Heart left ventricle (tissue), 16 donors: Measurements from ENCODE around the gene EIF3A. TPM values are rescaled to one million over a fixed set of nuclear protein-coding genes. Genes with fewer than 3 reads are reported as not detected.
A peak's percentile ranks its signal among the peaks of the same experiment; 100 is the strongest.
"Not testable (repeated sequence)": the region's sequence is repeated elsewhere in the genome, so short reads cannot be mapped to it uniquely, and the experiment has no call there.

Experiments used
- ATAC-seq, 4 donors: fragments of 200-7000 bp; cut with Tn5 transposase; one replicate each; pipeline ENCODE4 v1.9.1; 2020 to 2022; ENCODE audit warnings: moderate library complexity in 4 of 4, mild to moderate bottlenecking in 3 of 4, moderate number of reproducible peaks in 1 of 4
- DNase-seq, 5 donors: peaks; one replicate each; pipeline ENCODE4 v3.0.0-alpha.2; 2020
- H3K27ac ChIP-seq, 12 donors: fragments of 200-600 bp; sonication (generic) in 4 of 12; one replicate each; pipeline versions ENCODE4 v1.5.0 to v1.8.0; 2016 to 2022; ENCODE audit warnings: mild to moderate bottlenecking in 2 of 12
- H3K27me3 ChIP-seq, 9 donors: fragments of 200-600 bp; sonication (generic) in 2 of 9; one replicate each; pipeline versions ENCODE4 v1.5.1 to v1.8.0; 2016 to 2022; ENCODE audit warnings: mild to moderate bottlenecking in 3 of 9
- H3K36me3 ChIP-seq, 9 donors: fragments of 200-600 bp; sonication (generic) in 2 of 9; one replicate each; pipeline versions ENCODE4 v1.5.0 to v1.8.0; 2018 to 2022; ENCODE audit warnings: mild to moderate bottlenecking in 2 of 9
- H3K4me1 ChIP-seq, 12 donors: fragments of 200-600 bp; sonication (generic) in 4 of 12; one replicate each; pipeline versions ENCODE4 v1.5.0 to v1.8.0; 2016 to 2022; ENCODE audit warnings: mild to moderate bottlenecking in 3 of 12
- H3K4me3 ChIP-seq, 12 donors: fragments of 200-600 bp; sonication (generic) in 4 of 12; one replicate each; pipeline versions ENCODE4 v1.5.0 to v1.8.0; 2017 to 2022; ENCODE audit warnings: mild to moderate bottlenecking in 9 of 12, moderate library complexity in 4 of 12
- H3K9me3 ChIP-seq, 12 donors: fragments of 200-600 bp; sonication (generic) in 4 of 12; one replicate each; pipeline versions ENCODE4 v1.5.0 to v1.8.0; 2016 to 2022; ENCODE audit warnings: mild to moderate bottlenecking in 1 of 12
- CTCF ChIP-seq, 12 donors: fragments of 200-600 bp; sonication (generic) in 4 of 12; IDR thresholded peaks; one replicate each; pipeline versions ENCODE4 v1.5.0 to v1.8.0; 2018 to 2022; ENCODE audit warnings: antibody characterized with exemption in 12 of 12, mild to moderate bottlenecking in 5 of 12
- POLR2A ChIP-seq, 2 donors: fragments of 450-650 bp; IDR thresholded peaks; one replicate each; pipeline ENCODE4 v1.6.1; 2017; ENCODE audit warnings: antibody characterized with exemption in 2 of 2, mild to moderate bottlenecking in 2 of 2, moderate library complexity in 2 of 2
- WGBS, 4 donors: extraction: QIAGEN DNeasy Blood & Tissue Kit in 2 of 4; methylation state at CpG; one replicate each; pipeline versions ENCODE4 v1.1.5 to v1.1.7; 2013 to 2018; 5-methylcytosine and 5-hydroxymethylcytosine counted together
- intact Hi-C, 10 donors: fragments of 100-400 bp; cut with DNase I; formaldehyde crosslinking; loops; one replicate each; pipeline versions ENCODE4 v1.11.1 to v1.14.2; 2022
- polyA plus RNA-seq, 2 donors: library from polyadenylated mRNA; stranded (reverse); fragments of 200-250 nt; gene quantifications; one replicate each; pipeline ENCODE4 v1.2.3, GENCODE V29; 2013
- total RNA-seq, 9 donors: library from RNA; depleted of rRNA in 2 of 9; stranded (reverse); fragments of >200 nt in 2 of 9; fragmentation: NEBNext Ultra II Directional in 3 of 9; extraction: Animal tissue kit (Norgen Biotek cat#: 25700) in 3 of 9; gene quantifications; one replicate each; pipeline versions ENCODE4 v1.1.0 to v1.2.4, GENCODE V29; 2016 to 2023
- donor health status: ischemic (EF 13 %, LVEDD 7.1; RV severe dilation, severe dysfunction).
- donor health status: healthy with polysubstance abuse.
- donor health status: DM: no; HTN: yes; CAD: no.
- donor health status: DM: no; HTN: no; CAD: no.
- donor health status: ischemic (EF 25% LVEDD 6.9; RV normal size, moderate dysfunction).
- donor health status: ischemic (EF 25% LVEDD 5.7; RV mildly dilated, moderate dysfunction).
- donor health status: healthy.
- donor health status: DM: yes; HTN: yes; CAD: no.
- donor health status: ischemic (EF 35%, LVEDD 5.7; RV mildly dilated, moderate dysfunction).
- donor health status: nonischemic (EF 11% LVEDD 7.7; RV severe dilation, severe dysfunction).
- donor health status: DM: yes; HTN: yes; CAD: no.
- donor health status: PGD.
- donor health status: ischemic (EF 29% LVEDD 5.4; RV normal size, mild dysfunction).
- donor health status: nonischemic (EF 23%, LVEDD 6.1; RV moderate dilation, normal function).

The EIF3A gene
- total and polyA plus RNA-seq, 11 donors, result 41.9 to 143 (median 103) TPM

DNA sequence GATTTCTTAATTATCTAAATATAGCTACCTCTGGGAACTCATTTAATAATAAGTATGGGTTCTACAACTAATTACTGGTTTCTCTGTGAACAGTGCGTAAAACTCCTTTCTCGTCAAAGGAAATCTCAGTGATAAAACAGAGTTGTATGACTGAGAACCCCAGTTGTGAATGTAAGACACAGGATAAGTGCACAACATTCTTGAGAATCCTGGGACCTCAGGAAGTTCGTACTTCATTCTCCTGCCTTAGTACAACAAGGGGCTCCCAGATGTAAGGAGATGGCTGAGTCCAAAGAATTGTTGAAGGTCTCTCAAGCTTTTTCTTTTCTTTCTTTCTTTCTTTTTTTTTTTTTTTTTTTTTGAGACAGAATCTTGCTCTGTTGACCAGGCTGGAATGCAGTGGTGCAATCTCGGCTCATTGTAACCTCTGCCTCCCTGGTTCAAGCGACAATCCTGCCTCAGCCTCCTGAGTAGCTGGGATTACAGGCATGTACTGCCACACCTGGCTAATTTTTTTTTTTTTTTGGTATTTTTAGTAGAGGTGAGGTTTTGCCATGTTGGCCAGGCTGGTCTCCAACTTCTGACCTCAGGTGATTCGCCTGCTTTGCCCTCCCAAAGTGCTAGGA, 35.8 kb upstream of the EIF3A start:
- peaks cover 0 to 89% (median 78%) of the 10 kb centered on the region in 9 donors for H3K36me3 ChIP-seq
- H3K9me3 ChIP-seq, result no peaks in the 10 kb centered on the region
- no peak overlapping the region for H3K27ac ChIP-seq
- no peaks in the 10 kb centered on the region for H3K27me3 ChIP-seq
- intact Hi-C loops, result loop anchor here in 1 of 10 donors (10.0 kb wide), 1 partner anchor 72 kb away; no protein-coding TSS in a partner anchor
- TF ChIP-seq CTCF (IDR thresholded peaks at IDR 0.05), result no peak
- no peak for TF ChIP-seq POLR2A (IDR thresholded peaks at IDR 0.05)
- no peak for ATAC-seq
- peaks cover 0 to 24% (median 2%) of the 10 kb centered on the region in 12 donors for H3K4me1 ChIP-seq
- DNase-seq, result no peak
- 92 to 95% (median 93%) methylated on average over 6 of the region's 6 CpGs for WGBS, 4 donors
- H3K4me3 ChIP-seq, result no peak overlapping the region

DNA sequence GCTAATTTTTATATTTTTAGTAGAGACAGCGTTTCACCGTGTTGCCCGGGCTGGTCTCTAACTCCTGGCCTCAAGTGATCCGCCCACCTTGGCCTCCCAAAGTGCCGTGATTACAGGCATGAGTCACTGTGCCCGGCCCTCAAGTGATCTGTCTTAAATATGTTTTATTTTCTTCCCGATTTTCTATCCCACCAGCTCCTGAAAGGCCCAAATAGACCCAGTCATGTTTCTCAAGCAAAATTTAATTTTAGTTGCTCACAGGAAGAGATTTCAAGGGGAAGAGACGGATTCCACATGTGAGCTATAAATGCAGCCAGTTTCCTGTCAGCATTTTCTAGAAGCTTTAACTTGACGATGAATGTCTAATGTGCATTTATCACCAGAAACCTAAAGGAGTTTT, 35.3 kb upstream of the EIF3A start:
- DNase-seq (no peak), ATAC-seq (no peak)
- TF ChIP-seq CTCF (IDR thresholded peaks at IDR 0.05), result no peak
- TF ChIP-seq POLR2A (IDR thresholded peaks at IDR 0.05), result no peak
- peak overlapping the region in 1 of 12 donors; percentile 13 for H3K27ac ChIP-seq
- no peaks in the 10 kb centered on the region for H3K27me3 ChIP-seq
- H3K4me3 ChIP-seq, result no peak overlapping the region
- intact Hi-C loops, result loop anchor here in 1 of 10 donors (10.0 kb wide), 1 partner anchor 71 kb away; no protein-coding TSS in a partner anchor
- WGBS, 4 donors, result 71 to 84% (median 76%) methylated on average over 9 of the region's 9 CpGs
- H3K36me3 ChIP-seq, result peaks cover 0 to 90% (median 80%) of the 10 kb centered on the region in 9 donors
- peaks cover 0 to 23% (median 1%) of the 10 kb centered on the region in 12 donors for H3K4me1 ChIP-seq
- H3K9me3 ChIP-seq, result no peaks in the 10 kb centered on the region

DNA sequence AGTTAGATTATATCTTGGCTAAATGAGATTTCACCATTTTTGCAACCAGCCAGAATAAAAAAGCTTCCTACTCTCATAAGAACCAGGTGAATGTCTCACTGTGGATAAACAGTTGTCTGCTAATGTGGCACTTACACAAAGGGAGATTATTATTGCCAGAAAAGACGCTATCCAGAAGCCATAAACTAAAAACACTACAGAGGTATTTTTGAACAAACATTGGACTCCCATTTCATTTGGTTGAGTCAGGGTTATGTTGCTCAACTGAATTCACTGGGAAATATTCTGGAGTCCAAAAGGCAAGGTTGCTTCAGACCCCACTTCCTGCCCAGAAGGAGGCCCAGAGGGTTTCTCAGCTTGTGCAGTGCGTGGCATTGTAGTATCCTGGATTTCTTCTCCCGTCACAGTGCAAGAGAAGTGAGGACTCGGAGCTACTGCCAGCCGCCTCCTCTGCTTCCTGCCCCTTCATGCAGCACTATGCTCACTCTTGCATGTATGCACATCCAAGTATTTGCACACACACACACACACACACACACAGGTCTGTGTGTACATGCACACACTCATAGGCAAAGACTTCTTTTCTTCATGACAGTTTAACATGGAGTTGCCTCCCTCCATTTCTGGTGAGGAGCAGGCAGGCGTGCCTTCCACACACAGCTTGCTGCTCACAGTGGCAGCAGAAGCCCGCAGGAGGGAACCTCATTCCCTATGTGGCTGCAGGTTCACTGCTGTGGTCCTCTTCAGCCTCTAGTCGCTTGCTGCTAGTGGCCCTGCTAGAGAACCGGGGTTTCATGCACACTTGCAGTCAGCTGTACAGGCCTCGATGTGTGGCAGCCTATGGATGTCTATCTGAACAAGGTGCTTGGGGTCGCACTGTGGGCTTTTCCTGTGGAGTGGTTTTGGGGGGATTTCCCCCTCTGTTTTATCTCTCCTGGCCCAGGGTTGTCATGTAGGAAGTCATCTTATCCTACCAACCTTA, 33.4 kb upstream of the EIF3A start:
- peak in 1 of 4 donors; percentile 46 for ATAC-seq
- intact Hi-C loops, result loop anchor here in 1 of 10 donors (10.0 kb wide), 1 partner anchor 69 kb away; no protein-coding TSS in a partner anchor
- Histone ChIP-seq H3K27me3 (no peaks in the 10 kb centered on the region), H3K4me3 (no peak overlapping the region), H3K4me1 (peaks cover 0 to 13% (median 0%) of the 10 kb centered on the region in 12 donors), H3K27ac (peak overlapping the region in 1 of 12 donors; percentile 50), H3K9me3 (no peaks in the 10 kb centered on the region), H3K36me3 (peaks cover 0 to 90% (median 80%) of the 10 kb centered on the region in 9 donors)
- WGBS, 4 donors, result 77 to 94% (median 84%) methylated on average over 11 of the region's 11 CpGs
- TF ChIP-seq CTCF (IDR thresholded peaks at IDR 0.05), result no peak
- no peak for TF ChIP-seq POLR2A (IDR thresholded peaks at IDR 0.05)
- no peak for DNase-seq

GRCh38 chr10:119112056-119112455, 31.4 kb upstream of the EIF3A start:
- no peak for DNase-seq
- no peaks in the 10 kb centered on the region for H3K27me3 ChIP-seq
- no peak for ATAC-seq
- peaks cover 0 to 85% (median 76%) of the 10 kb centered on the region in 9 donors for H3K36me3 ChIP-seq
- intact Hi-C loops, result loop anchor here in 1 of 10 donors (10.0 kb wide), 1 partner anchor 67 kb away; no protein-coding TSS in a partner anchor
- peaks cover 0 to 16% (median 0%) of the 10 kb centered on the region in 12 donors for H3K4me1 ChIP-seq
- H3K4me3 ChIP-seq, result no peak overlapping the region
- H3K9me3 ChIP-seq, result no peaks in the 10 kb centered on the region
- WGBS, 4 donors, result 88 to 92% (median 91%) methylated on average over 4 of the region's 4 CpGs
- peak overlapping the region in 1 of 12 donors; percentile 53 for H3K27ac ChIP-seq
- TF ChIP-seq POLR2A (IDR thresholded peaks at IDR 0.05), result no peak
- no peak for TF ChIP-seq CTCF (IDR thresholded peaks at IDR 0.05)

DNA sequence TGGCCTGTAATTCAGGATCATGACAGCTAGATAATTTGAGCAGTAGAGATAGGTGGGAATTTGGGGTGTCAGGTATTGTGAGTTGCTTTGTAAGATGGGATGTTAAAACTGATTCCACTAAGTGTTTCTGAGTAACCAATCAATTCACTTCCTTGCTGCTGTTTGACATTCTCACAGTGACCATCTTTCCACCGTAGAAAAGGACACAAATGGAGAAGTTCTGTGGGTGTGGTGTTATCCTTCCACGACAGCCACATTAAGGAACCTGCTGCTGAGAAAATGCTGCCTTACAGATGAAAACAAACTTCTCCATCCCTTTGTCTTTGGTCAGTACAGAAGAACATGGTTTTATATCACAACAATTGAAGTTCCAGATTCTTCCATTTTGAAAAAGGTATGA, 27.2 kb upstream of the EIF3A start:
- Histone ChIP-seq H3K4me1 (peaks cover 0 to 20% (median 10%) of the 10 kb centered on the region in 12 donors), H3K36me3 (peaks cover 0 to 53% (median 49%) of the 10 kb centered on the region in 9 donors)
- ATAC-seq, H3K4me3 ChIP-seq, H3K27ac ChIP-seq, DNase-seq, H3K9me3 ChIP-seq, intact Hi-C loops, H3K27me3 ChIP-seq: not testable (repeated sequence)
- 83 to 93% (median 92%) methylated on average over 2 of the region's 2 CpGs for WGBS, 4 donors

GRCh38 chr10:119107106-119107505, 26.5 kb upstream of the EIF3A start:
- H3K9me3 ChIP-seq, DNase-seq, H3K4me3 ChIP-seq, H3K27me3 ChIP-seq, ATAC-seq, H3K27ac ChIP-seq, intact Hi-C loops: not testable (repeated sequence)
- peaks cover 0 to 20% (median 10%) of the 10 kb centered on the region in 12 donors for H3K4me1 ChIP-seq
- WGBS, 4 donors, result 85 to 96% (median 94%) methylated on average over 6 of the region's 6 CpGs
- H3K36me3 ChIP-seq, result peaks cover 0 to 47% (median 42%) of the 10 kb centered on the region in 9 donors
